ENCODE measurements around the gene WDFY4. TPM values are rescaled to one million over a fixed set of nuclear protein-coding genes. Genes with fewer than 3 reads are reported as not detected.

Gene WDFY4
- polyA plus RNA-seq, 1 donor from 2014 or later, result not detected

DNA sequence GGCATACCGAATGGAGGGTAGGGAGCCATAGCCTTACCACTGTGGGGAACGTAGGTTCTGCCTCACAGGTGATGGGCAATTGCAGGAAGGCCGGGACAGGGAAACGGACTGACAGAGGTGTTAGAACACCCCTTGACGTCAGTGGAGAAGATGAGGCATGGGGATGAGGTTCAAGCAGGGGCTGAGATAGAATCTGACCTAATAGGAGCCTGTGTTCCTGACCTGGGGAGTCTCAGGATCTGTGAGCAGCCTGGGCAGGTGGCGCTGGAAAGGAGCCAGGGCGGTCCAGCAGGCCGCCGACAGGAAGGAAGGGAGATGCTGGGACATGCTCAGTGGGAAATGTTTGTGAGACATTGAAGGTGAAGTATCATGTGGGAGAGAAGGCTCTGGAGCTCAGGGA lies 109.4 kb downstream of the WDFY4 start:
- Histone ChIP-seq H3K9me3 (ENCODE audit: low read length) (no peaks in the 10 kb centered on the region), H3K9me2 (ENCODE audit: insufficient read depth, low read length) (no peaks in the 10 kb centered on the region), H4K20me1 (ENCODE audit: insufficient read depth) (no peaks in the 10 kb centered on the region), H2AFZ (ENCODE audit: low read depth, low read length) (no peak overlapping the region), H3K4me3 (ENCODE audit: low read length) (no peak overlapping the region), H3K4me2 (ENCODE audit: low read length) (no peak overlapping the region), H3K79me2 (replicated peaks; ENCODE audit: insufficient read depth, low read length) (no peaks in the 10 kb centered on the region), H3K27ac (ENCODE audit: low read length) (no peak overlapping the region), H3K27me3 (ENCODE audit: insufficient read depth, low read depth, low read length) (no peaks in the 10 kb centered on the region), H3K9ac (ENCODE audit: low read length) (no peak overlapping the region), H3K36me3 (ENCODE audit: insufficient read depth, low read length) (no peaks in the 10 kb centered on the region), H3F3A (ENCODE audit: insufficient read depth, low read length, poor library complexity, severe bottlenecking) (no peaks in the 10 kb centered on the region)
- TF ChIP-seq SMC3 (conservative IDR thresholded peaks at IDR 0.05; ENCODE audit: poor library complexity) (no peak), TAF1 (IDR thresholded peaks at IDR 0.05; ENCODE audit: low read depth) (no peak), EP300 (conservative IDR thresholded peaks at IDR 0.05; ENCODE audit: poor library complexity, severe bottlenecking) (no peak), RAD21 (conservative IDR thresholded peaks at IDR 0.05) (no peak)

DNA sequence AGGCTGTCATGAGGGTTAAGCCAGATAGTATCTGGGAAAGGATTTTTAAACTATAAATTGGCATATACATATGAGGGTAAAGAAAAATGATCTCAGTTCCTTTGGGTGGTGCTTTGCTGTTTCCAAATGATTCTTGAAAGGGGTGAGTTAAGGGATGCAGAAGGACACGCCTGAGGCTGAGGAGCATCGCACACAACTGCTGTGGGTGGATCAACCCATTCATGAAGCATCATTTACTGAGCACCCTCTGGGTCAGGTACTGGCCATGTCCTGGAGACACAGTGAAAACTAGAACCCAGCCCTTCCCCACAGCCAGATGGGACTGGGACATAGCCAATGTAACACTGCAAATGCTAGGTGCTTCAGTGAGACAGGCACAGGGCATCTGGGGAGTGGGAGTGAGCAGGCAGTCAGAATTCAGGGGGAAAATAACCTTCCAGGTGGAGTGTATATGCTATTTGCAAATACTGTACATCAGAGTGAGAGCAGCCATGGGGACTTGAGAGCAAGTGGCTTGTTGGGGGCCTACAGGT lies 112.1 kb downstream of the WDFY4 start:
- Histone ChIP-seq H3K9ac (ENCODE audit: low read length) (no peak overlapping the region), H3K9me2 (ENCODE audit: insufficient read depth, low read length) (no peaks in the 10 kb centered on the region)
- TF ChIP-seq, protein P1, sequence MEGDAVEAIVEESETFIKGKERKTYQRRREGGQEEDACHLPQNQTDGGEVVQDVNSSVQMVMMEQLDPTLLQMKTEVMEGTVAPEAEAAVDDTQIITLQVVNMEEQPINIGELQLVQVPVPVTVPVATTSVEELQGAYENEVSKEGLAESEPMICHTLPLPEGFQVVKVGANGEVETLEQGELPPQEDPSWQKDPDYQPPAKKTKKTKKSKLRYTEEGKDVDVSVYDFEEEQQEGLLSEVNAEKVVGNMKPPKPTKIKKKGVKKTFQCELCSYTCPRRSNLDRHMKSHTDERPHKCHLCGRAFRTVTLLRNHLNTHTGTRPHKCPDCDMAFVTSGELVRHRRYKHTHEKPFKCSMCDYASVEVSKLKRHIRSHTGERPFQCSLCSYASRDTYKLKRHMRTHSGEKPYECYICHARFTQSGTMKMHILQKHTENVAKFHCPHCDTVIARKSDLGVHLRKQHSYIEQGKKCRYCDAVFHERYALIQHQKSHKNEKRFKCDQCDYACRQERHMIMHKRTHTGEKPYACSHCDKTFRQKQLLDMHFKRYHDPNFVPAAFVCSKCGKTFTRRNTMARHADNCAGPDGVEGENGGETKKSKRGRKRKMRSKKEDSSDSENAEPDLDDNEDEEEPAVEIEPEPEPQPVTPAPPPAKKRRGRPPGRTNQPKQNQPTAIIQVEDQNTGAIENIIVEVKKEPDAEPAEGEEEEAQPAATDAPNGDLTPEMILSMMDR (IDR thresholded peaks at IDR 0.05; ENCODE audit: poor library complexity, severe bottlenecking), result no peak
- TF ChIP-seq SMC3 (conservative IDR thresholded peaks at IDR 0.05; ENCODE audit: poor library complexity), result no peak

DNA sequence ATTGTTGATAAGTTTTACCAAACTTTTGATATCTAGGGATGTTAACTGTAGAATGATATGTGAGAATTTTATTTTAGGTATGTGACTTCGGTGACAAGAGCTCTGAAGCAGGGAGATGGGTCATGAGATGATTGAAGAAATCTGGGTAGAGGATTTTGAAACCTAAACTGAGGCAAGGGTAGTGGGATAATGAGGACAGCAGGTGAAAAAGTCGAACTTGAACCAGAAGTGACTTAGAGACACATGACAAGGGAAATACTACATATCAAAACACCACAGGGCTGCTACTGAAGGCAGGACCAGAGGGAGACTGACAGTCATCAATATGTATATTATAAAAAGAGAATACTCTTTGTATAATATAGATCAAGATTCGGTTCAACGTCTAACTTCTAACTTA lies 113.2 kb downstream of the WDFY4 start:
- H3K36me3 ChIP-seq (ENCODE audit: insufficient read depth, low read length), result no peaks in the 10 kb centered on the region
- no peak overlapping the region for H3K4me2 ChIP-seq (ENCODE audit: low read length)
- H3K27me3 ChIP-seq (ENCODE audit: insufficient read depth, low read depth, low read length), result no peaks in the 10 kb centered on the region
- no peaks in the 10 kb centered on the region for H3K9me3 ChIP-seq (ENCODE audit: low read length)
- H3K4me3 ChIP-seq (ENCODE audit: low read length), result no peak overlapping the region
- H3K9me2 ChIP-seq (ENCODE audit: insufficient read depth, low read length), result no peaks in the 10 kb centered on the region
- no peaks in the 10 kb centered on the region for H3K79me2 ChIP-seq (replicated peaks; ENCODE audit: insufficient read depth, low read length)
- no peak overlapping the region for H2AFZ ChIP-seq (ENCODE audit: low read depth, low read length)
- no peak overlapping the region for H3K9ac ChIP-seq (ENCODE audit: low read length)
- TF ChIP-seq SMC3 (conservative IDR thresholded peaks at IDR 0.05; ENCODE audit: poor library complexity) (no peak), EP300 (conservative IDR thresholded peaks at IDR 0.05; ENCODE audit: poor library complexity, severe bottlenecking) (no peak), RAD21 (conservative IDR thresholded peaks at IDR 0.05) (no peak)
- H3K27ac ChIP-seq (ENCODE audit: low read length), result no peak overlapping the region
- H4K20me1 ChIP-seq (ENCODE audit: insufficient read depth), result no peaks in the 10 kb centered on the region
- no peaks in the 10 kb centered on the region for H3F3A ChIP-seq (ENCODE audit: insufficient read depth, low read length, poor library complexity, severe bottlenecking)

More for the DNA sequence above, 112.1 kb downstream of the WDFY4 start:
- H3K36me3 ChIP-seq (ENCODE audit: insufficient read depth, low read length), result no peaks in the 10 kb centered on the region
- no peak overlapping the region for H3K4me3 ChIP-seq (ENCODE audit: low read length)
- no peak overlapping the region for H2AFZ ChIP-seq (ENCODE audit: low read depth, low read length)
- H3K9me3 ChIP-seq (ENCODE audit: low read length), result no peaks in the 10 kb centered on the region
- no peak overlapping the region for H3K27ac ChIP-seq (ENCODE audit: low read length)
- H4K20me1 ChIP-seq (ENCODE audit: insufficient read depth), result no peaks in the 10 kb centered on the region
- H3K27me3 ChIP-seq (ENCODE audit: insufficient read depth, low read depth, low read length), result no peaks in the 10 kb centered on the region
- no peaks in the 10 kb centered on the region for H3K79me2 ChIP-seq (replicated peaks; ENCODE audit: insufficient read depth, low read length)
- no peak overlapping the region for H3K4me2 ChIP-seq (ENCODE audit: low read length)
- no peaks in the 10 kb centered on the region for H3F3A ChIP-seq (ENCODE audit: insufficient read depth, low read length, poor library complexity, severe bottlenecking)

DNA sequence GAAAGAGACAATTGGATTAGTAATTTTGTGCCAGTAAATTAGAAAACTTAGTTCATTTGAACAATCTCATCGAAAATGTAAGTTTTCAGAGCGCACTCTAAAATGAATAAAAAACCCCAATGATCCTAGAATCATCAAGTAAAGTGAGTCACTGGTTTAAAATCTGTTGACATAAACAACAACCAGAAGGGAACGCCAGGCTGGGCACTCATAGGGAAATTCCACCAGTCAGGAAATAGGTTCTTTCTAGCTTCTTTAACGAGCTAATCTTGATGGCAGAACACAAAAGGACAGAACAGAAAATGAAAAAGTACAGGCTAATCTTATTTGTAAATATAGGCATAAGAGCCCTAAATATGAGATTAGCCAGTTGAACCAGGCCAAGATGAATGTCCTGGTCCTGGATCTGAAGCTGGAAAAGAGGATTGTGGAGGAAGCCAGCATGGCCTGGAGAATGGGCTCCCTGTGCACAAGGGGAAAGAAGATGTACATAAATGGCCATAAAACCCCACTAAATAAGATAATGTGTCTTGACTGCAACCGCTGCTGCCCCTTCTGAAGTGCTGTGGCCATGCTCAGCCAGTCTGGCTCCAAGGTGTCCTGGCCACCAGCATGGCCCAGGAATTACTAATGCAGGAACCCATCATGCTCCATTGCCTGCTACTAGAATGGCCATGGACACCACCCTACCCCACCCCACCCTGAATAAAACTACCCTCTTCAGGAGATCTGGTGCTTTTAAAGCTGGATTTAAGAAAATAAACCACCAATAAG lies 114.0 kb downstream of the WDFY4 start:
- Histone ChIP-seq H3K79me2 (replicated peaks; ENCODE audit: insufficient read depth, low read length) (no peaks in the 10 kb centered on the region), H2AFZ (ENCODE audit: low read depth, low read length) (no peak overlapping the region), H4K20me1 (ENCODE audit: insufficient read depth) (no peaks in the 10 kb centered on the region), H3F3A (ENCODE audit: insufficient read depth, low read length, poor library complexity, severe bottlenecking) (no peaks in the 10 kb centered on the region), H3K9me2 (ENCODE audit: insufficient read depth, low read length) (no peaks in the 10 kb centered on the region), H3K4me3 (ENCODE audit: low read length) (no peak overlapping the region), H3K4me2 (ENCODE audit: low read length) (no peak overlapping the region), H3K27me3 (ENCODE audit: insufficient read depth, low read depth, low read length) (no peaks in the 10 kb centered on the region), H3K9ac (ENCODE audit: low read length) (no peak overlapping the region), H3K9me3 (ENCODE audit: low read length) (no peaks in the 10 kb centered on the region), H3K36me3 (ENCODE audit: insufficient read depth, low read length) (no peaks in the 10 kb centered on the region), H3K27ac (ENCODE audit: low read length) (no peak overlapping the region)
- TF ChIP-seq, protein P2, sequence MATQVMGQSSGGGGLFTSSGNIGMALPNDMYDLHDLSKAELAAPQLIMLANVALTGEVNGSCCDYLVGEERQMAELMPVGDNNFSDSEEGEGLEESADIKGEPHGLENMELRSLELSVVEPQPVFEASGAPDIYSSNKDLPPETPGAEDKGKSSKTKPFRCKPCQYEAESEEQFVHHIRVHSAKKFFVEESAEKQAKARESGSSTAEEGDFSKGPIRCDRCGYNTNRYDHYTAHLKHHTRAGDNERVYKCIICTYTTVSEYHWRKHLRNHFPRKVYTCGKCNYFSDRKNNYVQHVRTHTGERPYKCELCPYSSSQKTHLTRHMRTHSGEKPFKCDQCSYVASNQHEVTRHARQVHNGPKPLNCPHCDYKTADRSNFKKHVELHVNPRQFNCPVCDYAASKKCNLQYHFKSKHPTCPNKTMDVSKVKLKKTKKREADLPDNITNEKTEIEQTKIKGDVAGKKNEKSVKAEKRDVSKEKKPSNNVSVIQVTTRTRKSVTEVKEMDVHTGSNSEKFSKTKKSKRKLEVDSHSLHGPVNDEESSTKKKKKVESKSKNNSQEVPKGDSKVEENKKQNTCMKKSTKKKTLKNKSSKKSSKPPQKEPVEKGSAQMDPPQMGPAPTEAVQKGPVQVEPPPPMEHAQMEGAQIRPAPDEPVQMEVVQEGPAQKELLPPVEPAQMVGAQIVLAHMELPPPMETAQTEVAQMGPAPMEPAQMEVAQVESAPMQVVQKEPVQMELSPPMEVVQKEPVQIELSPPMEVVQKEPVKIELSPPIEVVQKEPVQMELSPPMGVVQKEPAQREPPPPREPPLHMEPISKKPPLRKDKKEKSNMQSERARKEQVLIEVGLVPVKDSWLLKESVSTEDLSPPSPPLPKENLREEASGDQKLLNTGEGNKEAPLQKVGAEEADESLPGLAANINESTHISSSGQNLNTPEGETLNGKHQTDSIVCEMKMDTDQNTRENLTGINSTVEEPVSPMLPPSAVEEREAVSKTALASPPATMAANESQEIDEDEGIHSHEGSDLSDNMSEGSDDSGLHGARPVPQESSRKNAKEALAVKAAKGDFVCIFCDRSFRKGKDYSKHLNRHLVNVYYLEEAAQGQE (IDR thresholded peaks at IDR 0.05; ENCODE audit: borderline replicate concordance), result no peak
- TF ChIP-seq SMC3 (conservative IDR thresholded peaks at IDR 0.05; ENCODE audit: poor library complexity) (no peak), RAD21 (conservative IDR thresholded peaks at IDR 0.05) (no peak), MXI1 (conservative IDR thresholded peaks at IDR 0.05; ENCODE audit: poor library complexity, severe bottlenecking) (no peak), POLR2AphosphoS5 (IDR thresholded peaks at IDR 0.05) (no peak), EZH2 (IDR thresholded peaks at IDR 0.05; ENCODE audit: borderline replicate concordance, insufficient read depth, low read length, poor library complexity, severe bottlenecking) (no peak)
- TF ChIP-seq, protein P1 (IDR thresholded peaks at IDR 0.05; ENCODE audit: poor library complexity, severe bottlenecking), result no peak
